ENCODE measurements around the gene ARID5A.

Gene ARID5A

GRCh38 chr2:96506907-96507240, 29.7 kb upstream of the ARID5A start:
- no peak for DNase-seq (ENCODE audit: low read depth in 2 of 2, low spot score in 1 of 2)

DNA sequence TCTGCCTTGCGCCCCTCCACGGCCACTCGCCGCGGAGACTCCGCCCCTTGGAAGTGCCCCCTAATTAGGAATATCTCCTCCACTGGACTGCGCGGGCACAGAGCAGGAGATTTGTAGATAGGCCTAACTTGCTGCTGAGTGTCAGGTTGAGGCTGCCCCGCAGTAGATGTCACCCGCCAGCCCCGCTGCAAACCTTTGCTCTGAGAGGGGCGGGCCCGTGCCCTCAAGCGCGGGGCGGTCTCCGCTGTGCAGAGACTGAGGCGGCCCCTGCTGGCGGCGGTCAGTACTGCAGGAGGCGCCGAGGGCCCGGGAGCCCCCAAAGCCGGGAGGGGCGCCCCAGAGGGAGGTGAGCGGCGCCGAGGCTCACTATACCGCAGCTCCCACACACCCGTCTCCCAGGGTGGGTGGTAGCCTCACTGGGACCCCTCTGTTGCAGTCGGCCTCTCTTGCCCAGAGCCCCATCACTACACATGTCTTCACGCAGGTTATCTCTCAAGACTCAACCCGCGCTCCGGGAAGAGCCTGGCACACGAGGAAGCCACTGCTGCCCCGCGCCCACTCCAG, 28.5 kb upstream of the ARID5A start:
- peak; percentile 81 to 83 for DNase-seq (ENCODE audit: low read depth in 2 of 2, low spot score in 1 of 2)

- no peak for DNase-seq (ENCODE audit: low read depth in 2 of 2, low spot score in 1 of 2)
Observed at GRCh38 chr2:96508521-96509113, 27.9 kb upstream of the ARID5A start.

DNA sequence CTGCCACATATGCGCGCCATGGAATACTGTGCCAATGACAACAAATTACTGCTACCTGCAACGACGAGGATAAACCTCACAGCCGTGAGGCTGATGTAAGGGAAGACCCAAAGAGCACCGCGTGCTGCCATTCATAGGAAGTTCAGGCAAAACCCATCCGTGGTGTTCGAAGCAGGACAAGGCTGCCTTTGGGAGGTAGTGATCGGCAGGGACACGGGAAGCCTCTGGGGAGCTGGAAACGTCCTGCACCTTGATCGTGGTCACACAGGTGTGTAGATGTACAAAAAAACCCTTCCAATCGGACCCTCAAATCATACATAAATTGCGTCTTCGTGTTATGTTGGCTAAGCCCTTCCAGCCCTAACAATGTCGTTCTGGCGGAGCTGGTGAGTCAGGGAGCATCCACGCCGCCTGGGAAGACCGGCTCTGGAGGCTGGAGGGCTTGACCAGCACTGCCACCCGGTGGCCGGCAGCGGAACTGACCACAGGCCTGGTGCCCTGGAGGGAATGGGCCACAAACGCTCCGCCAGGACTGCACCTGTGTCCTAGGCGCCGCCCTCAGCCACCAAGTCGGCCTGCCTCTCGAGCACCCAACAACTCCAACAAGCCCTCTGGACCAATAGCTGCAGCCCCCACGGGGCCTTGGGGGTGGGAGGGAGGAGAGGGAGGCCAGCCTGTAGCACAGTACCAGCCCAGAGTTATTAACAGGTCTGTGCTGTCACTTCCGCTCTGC, 27.3 kb upstream of the ARID5A start:
- peak in 1 of 2 donors; percentile 39 for DNase-seq (ENCODE audit: low read depth in 2 of 2, low spot score in 1 of 2)

DNA sequence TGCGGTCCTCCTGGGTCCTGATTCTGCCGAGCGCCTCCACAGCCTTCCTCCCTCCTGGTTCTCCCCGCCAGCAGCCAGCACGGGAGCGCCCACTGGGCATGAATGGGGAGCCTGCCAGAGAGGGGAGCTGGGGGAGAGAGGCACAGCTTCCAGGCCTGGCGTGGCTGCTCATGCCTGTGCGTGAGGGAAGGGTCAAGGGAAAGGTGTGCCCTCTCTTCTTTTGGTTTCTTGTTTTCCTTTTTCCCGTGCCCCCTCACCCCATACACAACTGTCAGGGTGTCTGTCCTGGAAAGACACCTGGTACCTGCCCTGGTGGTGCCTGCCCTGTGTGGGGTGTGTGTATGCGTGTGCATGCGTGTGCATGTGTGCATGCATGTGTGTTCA, 26.7 kb upstream of the ARID5A start:
- no peak for DNase-seq (ENCODE audit: low read depth in 2 of 2, low spot score in 1 of 2)

DNA sequence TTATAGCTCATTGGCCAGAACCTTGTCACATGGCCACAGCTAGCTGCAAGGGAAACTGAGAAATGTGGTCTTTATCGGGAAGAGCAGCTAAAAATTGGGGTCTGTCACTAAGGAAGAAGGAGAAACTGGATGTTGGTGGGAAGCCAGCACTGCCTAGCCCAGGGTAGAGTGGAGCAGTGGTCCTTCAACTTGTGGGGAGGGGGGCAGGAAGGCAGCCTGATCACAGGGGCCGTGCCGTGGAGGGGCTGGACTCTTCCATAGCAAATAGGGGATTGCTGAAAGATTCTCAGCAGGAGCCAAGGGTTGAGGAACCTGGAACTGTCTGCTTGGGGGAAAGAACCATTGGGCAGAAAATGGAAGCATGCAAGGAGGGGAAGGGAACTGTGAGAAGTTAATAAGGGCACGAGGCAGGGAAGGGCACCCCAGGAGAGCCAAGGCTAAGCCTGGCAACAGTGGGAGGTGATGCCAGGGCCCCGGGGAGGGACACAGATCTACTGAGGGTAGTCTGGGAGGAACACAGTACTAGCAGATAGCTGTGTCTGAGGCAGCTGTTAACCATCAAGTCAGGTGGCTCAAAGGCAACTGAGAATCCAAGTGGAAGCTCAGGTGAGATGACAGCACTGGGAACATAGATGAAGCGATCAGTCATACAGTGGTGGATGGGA, 25.5 kb upstream of the ARID5A start:
- no peak for DNase-seq (ENCODE audit: low read depth in 2 of 2, low spot score in 1 of 2)

GRCh38 chr2:96511851-96512250, 24.7 kb upstream of the ARID5A start:
- no peak for DNase-seq (ENCODE audit: low read depth in 2 of 2, low spot score in 1 of 2)

DNA sequence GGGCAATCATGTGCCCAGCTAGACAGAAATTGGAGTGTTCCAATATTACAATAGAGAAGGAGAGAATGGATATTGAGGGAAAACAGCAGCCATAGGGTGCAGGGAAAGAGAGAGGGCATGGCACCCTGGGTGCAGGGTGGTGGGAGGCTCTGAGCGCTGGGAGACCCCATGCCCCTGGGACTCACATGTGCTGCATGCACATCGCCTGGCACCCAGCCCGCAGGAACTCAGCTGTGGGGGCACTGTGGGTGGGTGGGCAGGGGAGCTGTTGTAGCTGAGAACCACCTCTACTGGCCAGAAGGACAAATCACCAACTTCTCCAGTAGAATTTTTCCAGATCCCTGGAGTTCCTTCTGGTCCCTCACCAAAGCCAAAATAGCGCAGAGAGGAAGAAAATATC, 24.2 kb upstream of the ARID5A start:
- no peak for DNase-seq (ENCODE audit: low read depth in 2 of 2, low spot score in 1 of 2)

DNA sequence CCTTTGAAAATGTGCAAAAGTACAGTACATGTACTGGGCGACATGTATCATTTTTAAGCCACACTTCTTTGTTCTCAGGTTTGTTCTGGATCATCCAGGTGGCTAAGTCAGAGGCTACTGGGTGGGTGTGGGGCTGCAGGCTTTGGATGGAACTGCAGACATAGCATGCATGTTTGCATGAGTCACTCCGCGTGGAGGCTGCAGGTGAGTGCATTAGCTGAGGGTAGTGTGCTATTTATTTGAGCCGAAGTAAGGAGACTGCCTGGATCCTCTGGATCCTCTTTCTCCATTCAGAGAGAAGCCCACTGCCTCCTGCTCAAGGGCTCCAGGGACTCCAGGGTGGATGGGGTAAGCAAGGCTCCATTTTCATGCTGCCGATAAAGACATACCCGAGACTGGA, 22.0 kb upstream of the ARID5A start:
- no peak for DNase-seq (ENCODE audit: low read depth in 2 of 2, low spot score in 1 of 2)

- DNase-seq (ENCODE audit: low read depth in 2 of 2, low spot score in 1 of 2): no peak
Observed at GRCh38 chr2:96517079-96517478, 19.5 kb upstream of the ARID5A start.

GRCh38 chr2:96520231-96520630, 16.3 kb upstream of the ARID5A start:
- DNase-seq (ENCODE audit: low read depth in 2 of 2, low spot score in 1 of 2): no peak

DNA sequence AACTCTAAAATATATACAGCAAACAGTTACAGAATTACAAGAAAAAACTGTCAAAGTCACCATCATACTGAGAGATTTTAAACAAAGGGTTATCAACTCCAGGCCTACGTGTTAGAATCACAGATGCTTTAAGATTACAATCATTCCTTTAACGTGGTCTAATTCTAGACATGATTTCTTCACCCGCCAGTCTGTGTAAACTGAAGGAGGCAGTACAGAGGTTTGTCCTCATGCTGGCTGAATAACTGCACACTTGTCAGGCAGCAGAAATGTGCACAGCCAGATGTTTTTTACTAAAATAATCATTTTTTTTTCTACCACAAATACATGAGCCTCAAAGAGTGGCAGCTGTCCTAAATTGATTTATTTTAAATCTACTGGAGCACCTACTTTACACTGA, 15.9 kb upstream of the ARID5A start:
- no peak for DNase-seq (ENCODE audit: low read depth in 2 of 2, low spot score in 1 of 2)

DNA sequence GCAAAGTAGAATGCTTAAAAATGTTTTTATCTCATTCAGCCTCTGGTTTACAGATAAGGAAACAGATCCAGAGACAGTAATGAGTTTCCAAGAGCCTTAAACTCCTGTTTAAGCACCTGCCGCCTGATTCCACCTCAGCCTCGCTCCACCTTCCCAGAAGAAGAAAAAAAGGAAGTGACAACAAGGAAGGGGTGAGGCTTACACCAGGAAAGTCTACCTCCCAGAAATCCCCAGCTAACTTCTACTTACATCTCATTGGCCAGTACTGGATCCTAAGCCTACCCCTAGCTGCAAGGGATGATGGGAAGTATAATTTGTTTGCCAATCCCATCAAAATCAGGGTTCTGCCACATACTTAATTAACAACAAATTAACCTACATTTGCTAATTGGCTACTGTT, 15.3 kb upstream of the ARID5A start:
- DNase-seq (ENCODE audit: low read depth in 2 of 2, low spot score in 1 of 2): no peak

DNA sequence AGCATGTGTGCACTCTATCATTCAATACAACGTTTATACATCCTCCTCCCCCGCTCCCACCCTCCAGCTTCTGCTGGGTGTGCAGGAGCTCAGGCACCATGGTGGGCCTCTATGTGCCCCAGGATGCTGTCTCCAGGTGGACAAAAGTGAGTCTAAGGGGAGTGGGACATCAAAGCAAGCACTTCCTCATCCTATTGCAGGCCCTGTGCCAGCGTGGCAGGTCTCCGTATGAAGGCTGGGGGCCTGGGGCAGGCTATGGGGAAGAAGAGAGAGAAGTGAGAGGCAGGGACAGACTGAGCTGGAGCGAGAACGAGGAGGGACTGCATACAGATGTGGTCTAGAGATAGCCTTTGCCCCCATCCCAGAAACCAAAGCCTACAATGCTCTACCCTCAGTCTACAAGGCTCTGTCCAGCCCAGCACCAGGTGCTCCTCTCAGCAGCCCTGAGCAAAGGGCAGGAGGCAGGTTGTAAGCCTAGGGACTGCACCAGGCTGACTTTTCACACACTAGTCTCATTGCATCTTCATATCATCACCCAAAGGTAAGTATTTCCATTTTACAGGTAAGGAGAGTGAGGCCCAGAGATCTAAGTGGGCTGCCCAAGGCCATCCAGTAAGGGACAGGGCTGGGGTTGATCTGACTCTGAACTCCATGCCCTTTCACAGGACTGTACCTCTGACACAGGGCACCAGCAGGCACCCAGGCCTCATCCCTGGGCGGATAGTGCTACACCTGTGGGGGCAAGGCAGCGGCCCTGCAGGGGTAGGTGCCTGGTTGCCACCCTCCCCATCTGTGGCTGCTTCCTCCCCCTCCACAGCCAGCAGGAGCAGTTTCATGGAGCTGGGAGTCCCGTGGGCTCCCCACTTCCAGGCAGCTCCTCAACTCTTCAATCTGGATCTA, 14.0 kb upstream of the ARID5A start:
- DNase-seq (ENCODE audit: low read depth in 2 of 2, low spot score in 1 of 2): no peak

DNA sequence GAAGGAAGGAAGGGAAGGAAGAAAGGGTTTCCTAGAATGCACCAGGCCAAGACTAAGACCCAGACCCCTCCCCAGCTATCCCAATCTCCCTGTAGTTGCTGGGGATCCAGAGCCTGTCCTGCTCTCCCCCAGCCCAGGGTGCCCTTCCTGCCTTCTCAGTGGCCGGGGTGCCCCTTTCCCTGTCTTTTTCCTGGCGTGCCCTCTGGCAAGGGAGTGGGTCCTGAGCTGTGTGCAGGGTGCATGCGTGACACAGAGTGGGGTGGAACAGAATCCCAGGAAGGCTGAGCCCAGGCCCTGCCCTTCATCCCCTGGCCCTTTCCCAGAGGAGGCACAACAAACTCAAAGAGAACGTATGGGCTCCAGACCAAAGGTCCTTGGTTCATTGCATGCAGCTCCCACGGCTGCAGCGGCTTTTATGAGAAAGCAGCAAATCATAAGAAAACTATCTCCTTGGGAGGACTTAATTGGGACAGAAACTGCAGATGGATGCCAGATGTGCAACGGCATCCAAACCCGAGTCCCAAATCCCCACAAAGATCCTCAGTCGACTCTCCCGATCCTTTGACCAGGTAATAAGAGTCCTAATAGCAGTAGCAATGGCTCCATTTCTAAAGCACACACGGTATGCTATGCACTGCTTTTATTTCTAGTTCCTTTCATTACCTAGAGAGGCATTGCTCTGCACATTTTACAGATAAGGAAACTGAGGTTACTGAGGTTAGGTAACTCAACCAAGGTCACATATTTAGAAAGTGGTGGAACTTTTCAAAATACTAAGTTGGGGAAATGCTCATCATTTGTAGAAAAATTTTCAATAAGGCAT, 12.7 kb upstream of the ARID5A start:
- DNase-seq (ENCODE audit: low read depth in 2 of 2, low spot score in 1 of 2): no peak

DNA sequence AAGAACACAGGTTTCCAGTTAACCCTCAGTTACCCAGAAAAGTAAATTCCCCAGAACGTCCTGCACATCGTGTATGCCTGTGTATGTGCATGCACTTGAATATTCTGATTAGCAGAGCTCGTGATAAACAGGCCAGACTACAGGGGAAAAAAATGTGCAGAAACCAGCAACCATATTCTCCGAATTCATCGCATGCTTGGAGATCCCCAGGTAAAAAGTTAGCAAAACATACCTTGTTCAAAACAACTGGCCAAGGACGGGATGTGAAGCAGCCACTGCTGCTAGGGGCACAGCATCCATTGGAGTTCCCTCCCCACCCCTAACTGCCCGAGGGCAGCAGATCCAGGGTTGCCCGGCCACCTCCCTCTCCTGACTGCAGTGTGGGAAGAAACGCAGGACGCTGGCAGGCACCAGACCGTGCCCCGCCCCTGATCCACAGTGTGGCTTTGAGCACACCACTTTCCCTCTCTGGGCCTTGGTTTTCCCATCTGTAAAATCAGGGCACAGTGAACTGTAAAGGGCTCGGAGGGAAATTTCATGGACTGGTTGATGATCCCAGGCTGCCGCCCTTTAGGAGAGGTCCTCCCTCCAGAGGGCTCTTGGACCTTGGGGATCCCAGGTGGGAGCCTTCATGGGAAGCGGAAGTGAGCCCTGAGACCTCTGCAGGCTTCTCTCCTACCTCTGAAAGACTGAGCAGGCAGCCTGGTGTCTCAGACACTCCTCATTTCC, 11.9 kb upstream of the ARID5A start:
- DNase-seq (ENCODE audit: low read depth in 2 of 2, low spot score in 1 of 2): no peak

DNA sequence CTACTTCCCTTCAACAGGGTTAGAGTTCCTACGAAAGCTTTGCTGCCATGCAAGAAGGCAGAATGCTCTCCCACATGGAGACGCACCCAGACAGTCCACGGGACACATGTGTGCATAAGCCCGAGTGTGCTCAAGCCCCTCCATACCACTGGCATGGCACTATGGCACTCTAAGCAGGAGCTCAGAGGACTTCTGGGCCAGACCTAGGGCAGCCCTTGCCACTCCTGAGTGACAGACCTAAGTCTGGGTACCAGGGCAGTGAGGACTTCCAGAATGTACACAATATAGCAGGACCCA, 11.4 kb upstream of the ARID5A start:
- no peak for DNase-seq (ENCODE audit: low read depth in 2 of 2, low spot score in 1 of 2)

DNA sequence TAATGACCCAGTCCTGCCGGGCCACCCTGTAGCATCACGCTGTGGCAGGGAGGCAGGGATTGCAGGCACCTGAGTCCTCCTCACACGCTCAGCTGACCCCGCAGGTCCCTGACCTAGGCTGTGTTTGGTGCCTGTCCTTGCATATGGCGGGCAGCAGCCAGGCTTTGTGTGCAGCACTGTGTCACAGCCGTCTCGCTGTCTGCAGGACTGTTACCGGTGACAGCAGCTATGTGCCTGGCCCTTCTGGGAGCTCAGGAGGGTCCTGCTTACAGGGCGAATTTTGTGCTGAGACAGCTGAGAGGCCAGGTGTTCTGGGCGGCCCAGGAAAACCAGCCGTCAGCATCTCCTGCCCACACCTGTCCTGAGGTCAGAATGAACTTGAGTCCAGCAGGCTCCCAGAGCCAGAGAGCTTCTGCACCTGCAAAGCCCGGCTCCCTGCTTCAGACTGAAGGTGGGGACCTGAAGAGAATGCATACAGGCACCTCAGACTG, 10.4 kb upstream of the ARID5A start:
- DNase-seq (ENCODE audit: low read depth in 2 of 2, low spot score in 1 of 2): no peak

GRCh38 chr2:96526615-96527285, 9.8 kb upstream of the ARID5A start:
- DNase-seq (ENCODE audit: low read depth in 2 of 2, low spot score in 1 of 2): no peak
